HEK293 (cell line): ENCODE results near the gene BICC1.

Experiments
- CTCF ChIA-PET: fragments of 350-600 bp; formaldehyde crosslinking; extraction: SDS; loops from one replicate; lab custom pipeline; 2021; ENCODE audit warnings: antibody characterized with exemption; lab: Yijun Ruan, JAX
- POLR2A ChIA-PET: fragments of 300-600 bp; formaldehyde crosslinking; extraction: SDS; loops from one replicate; lab custom pipeline; 2020; ENCODE audit warnings: antibody characterized with exemption, inconsistent platforms; lab: Yijun Ruan, JAX
- H3K27ac ChIP-seq: fragments of 200-500 bp; sonication (Bioruptor generic); 2 replicates; pipeline ENCODE4 v1.5.1; 2014; ENCODE audit warnings: low read depth, low read length, control low read depth, inconsistent platforms; ENCODE audit errors: extremely low read depth
- H3K36me3 ChIP-seq, 2 experiments: fragments of 200-500 bp in 1 of 2; sonication (Bioruptor generic) in 1 of 2; 1 replicate in 1 of 2; 2 replicates in 1 of 2; pipeline ENCODE4 v1.5.1; 2014 to 2017; ENCODE audit warnings: inconsistent platforms in 2 of 2, low read length in 2 of 2; ENCODE audit not compliant: control insufficient read depth in 2 of 2, insufficient read depth in 1 of 2
- H3K4me1 ChIP-seq: fragments of 200-500 bp; sonication (Bioruptor generic); 2 replicates; pipeline ENCODE4 v1.5.1; 2014; ENCODE audit warnings: mild to moderate bottlenecking, low read length, inconsistent platforms; ENCODE audit not compliant: control insufficient read depth, insufficient read depth
- H3K4me3 ChIP-seq: 2 replicates; pipeline ENCODE4 v1.5.1; 2011; ENCODE audit warnings: low read depth, mild to moderate bottlenecking, control low read depth, low read length, moderate library complexity
- H3K9me3 ChIP-seq: fragments of 200-500 bp; sonication (Bioruptor generic); 2 replicates; pipeline ENCODE4 v1.5.1; 2014; ENCODE audit warnings: low read depth, low read length, inconsistent platforms; ENCODE audit not compliant: control insufficient read depth, insufficient read depth
- GLIS2 ChIP-seq: fragments of 450-650 bp; formaldehyde crosslinking; IDR thresholded peaks from 2 replicates; pipeline ENCODE4 v1.5.1; 2016; ENCODE audit warnings: missing biosample characterization, missing genetic modification characterization
- HOXD13 ChIP-seq: sonication (generic); formaldehyde crosslinking; IDR thresholded peaks from 2 replicates; pipeline ENCODE4 v1.8.0; 2022; ENCODE audit warnings: missing genetic modification reagents, borderline replicate concordance
- KLF8 ChIP-seq: fragments of 450-650 bp; formaldehyde crosslinking; IDR thresholded peaks from 2 replicates; pipeline ENCODE4 v1.5.1; 2016; ENCODE audit warnings: missing biosample characterization, missing genetic modification characterization
- OSR2 ChIP-seq: fragments of 450-650 bp; formaldehyde crosslinking; IDR thresholded peaks from 2 replicates; pipeline ENCODE4 v1.5.1; 2016; ENCODE audit warnings: missing biosample characterization, missing genetic modification characterization
- TRIM28 ChIP-seq: IDR thresholded peaks from 2 replicates; pipeline ENCODE4 v1.6.1; 2011; ENCODE audit warnings: low read length, control low read depth, borderline replicate concordance
- ZBTB48 ChIP-seq: fragments of 450-650 bp; formaldehyde crosslinking; IDR thresholded peaks from 2 replicates; pipeline ENCODE4 v1.5.1; 2016; ENCODE audit warnings: missing biosample characterization, missing genetic modification characterization
- ZBTB7A ChIP-seq: fragments of 450-650 bp; formaldehyde crosslinking; IDR thresholded peaks from 2 replicates; pipeline ENCODE4 v1.5.1; 2016; ENCODE audit warnings: low read depth, missing biosample characterization, missing genetic modification characterization
- ZFP37 ChIP-seq: fragments of 450-650 bp; formaldehyde crosslinking; IDR thresholded peaks from 2 replicates; pipeline ENCODE4 v1.5.1; 2016; ENCODE audit warnings: missing biosample characterization, missing genetic modification characterization
- ZNF112 ChIP-seq: fragments of 450-650 bp; formaldehyde crosslinking; IDR thresholded peaks from 2 replicates; pipeline ENCODE4 v1.5.0; 2017; ENCODE audit warnings: missing biosample characterization, missing genetic modification characterization
- ZNF169 ChIP-seq: fragments of 450-650 bp; formaldehyde crosslinking; IDR thresholded peaks from 2 replicates; pipeline ENCODE4 v1.5.1; 2016; ENCODE audit warnings: missing biosample characterization, missing genetic modification characterization
- ZNF184 ChIP-seq: fragments of 450-650 bp; IDR thresholded peaks from 2 replicates; pipeline ENCODE4 v1.5.1; 2018; ENCODE audit warnings: missing biosample characterization, mild to moderate bottlenecking, missing genetic modification characterization
- ZNF324 ChIP-seq: fragments of 450-650 bp; formaldehyde crosslinking; IDR thresholded peaks from 2 replicates; pipeline ENCODE4 v1.5.1; 2016; ENCODE audit warnings: missing biosample characterization, missing genetic modification characterization
- ZNF621 ChIP-seq: fragments of 450-650 bp; formaldehyde crosslinking; IDR thresholded peaks from 2 replicates; pipeline ENCODE4 v1.5.1; 2017; ENCODE audit warnings: missing biosample characterization, missing genetic modification characterization
- ZNF624 ChIP-seq: fragments of 450-650 bp; formaldehyde crosslinking; IDR thresholded peaks from 2 replicates; pipeline ENCODE4 v1.5.1; 2017; ENCODE audit warnings: missing biosample characterization, missing genetic modification characterization
- ZNF626 ChIP-seq: fragments of 450-650 bp; sonication (Bioruptor Pico); formaldehyde crosslinking; IDR thresholded peaks from 2 replicates; pipeline ENCODE4 v1.5.1; 2018; ENCODE audit warnings: missing biosample characterization, missing genetic modification characterization, inconsistent platforms
- ZNF660 ChIP-seq: fragments of 450-650 bp; IDR thresholded peaks from 2 replicates; pipeline ENCODE4 v1.5.1; 2018; ENCODE audit warnings: missing biosample characterization, mild to moderate bottlenecking, missing genetic modification characterization
- ZNF707 ChIP-seq: fragments of 450-650 bp; formaldehyde crosslinking; IDR thresholded peaks from 2 replicates; pipeline ENCODE4 v1.5.1; 2016; ENCODE audit warnings: missing biosample characterization, missing genetic modification characterization
- ZSCAN30 ChIP-seq: fragments of 450-650 bp; IDR thresholded peaks from 2 replicates; pipeline ENCODE4 v1.5.1; 2018; ENCODE audit warnings: missing biosample characterization, mild to moderate bottlenecking, missing genetic modification characterization, moderate library complexity
- TF ChIP-seq, protein P1 (sequence below): fragments of 450-650 bp; formaldehyde crosslinking; IDR thresholded peaks from 2 replicates; pipeline ENCODE4 v1.5.1; 2016; ENCODE audit warnings: missing biosample characterization, missing genetic modification characterization, low read depth
- TF ChIP-seq, protein P2 (sequence below): fragments of 450-650 bp; formaldehyde crosslinking; IDR thresholded peaks from 2 replicates; pipeline ENCODE4 v1.5.1; 2016; ENCODE audit warnings: missing biosample characterization, missing genetic modification characterization
- TF ChIP-seq, protein P3 (sequence below): fragments of 450-650 bp; formaldehyde crosslinking; IDR thresholded peaks from 2 replicates; pipeline ENCODE4; 2016; ENCODE audit warnings: missing biosample characterization, missing genetic modification characterization
- TF ChIP-seq, protein P4 (sequence below): fragments of 450-650 bp; formaldehyde crosslinking; IDR thresholded peaks from 2 replicates; pipeline ENCODE4 v1.5.1; 2016; ENCODE audit warnings: missing biosample characterization, missing genetic modification characterization
- TF ChIP-seq, protein P5 (sequence below): fragments of 450-650 bp; formaldehyde crosslinking; IDR thresholded peaks from 2 replicates; pipeline ENCODE4 v1.5.1; 2017; ENCODE audit warnings: missing biosample characterization, missing genetic modification characterization
- TF ChIP-seq, protein P6 (sequence below): fragments of 450-650 bp; formaldehyde crosslinking; IDR thresholded peaks from 2 replicates; pipeline ENCODE4 v1.5.1; 2016; ENCODE audit warnings: missing biosample characterization, missing genetic modification characterization
- TF ChIP-seq, protein P7 (sequence below): fragments of 450-650 bp; formaldehyde crosslinking; IDR thresholded peaks from 2 replicates; pipeline ENCODE4 v1.5.1; 2016; ENCODE audit warnings: missing biosample characterization, missing genetic modification characterization

The BICC1 gene, protein sequence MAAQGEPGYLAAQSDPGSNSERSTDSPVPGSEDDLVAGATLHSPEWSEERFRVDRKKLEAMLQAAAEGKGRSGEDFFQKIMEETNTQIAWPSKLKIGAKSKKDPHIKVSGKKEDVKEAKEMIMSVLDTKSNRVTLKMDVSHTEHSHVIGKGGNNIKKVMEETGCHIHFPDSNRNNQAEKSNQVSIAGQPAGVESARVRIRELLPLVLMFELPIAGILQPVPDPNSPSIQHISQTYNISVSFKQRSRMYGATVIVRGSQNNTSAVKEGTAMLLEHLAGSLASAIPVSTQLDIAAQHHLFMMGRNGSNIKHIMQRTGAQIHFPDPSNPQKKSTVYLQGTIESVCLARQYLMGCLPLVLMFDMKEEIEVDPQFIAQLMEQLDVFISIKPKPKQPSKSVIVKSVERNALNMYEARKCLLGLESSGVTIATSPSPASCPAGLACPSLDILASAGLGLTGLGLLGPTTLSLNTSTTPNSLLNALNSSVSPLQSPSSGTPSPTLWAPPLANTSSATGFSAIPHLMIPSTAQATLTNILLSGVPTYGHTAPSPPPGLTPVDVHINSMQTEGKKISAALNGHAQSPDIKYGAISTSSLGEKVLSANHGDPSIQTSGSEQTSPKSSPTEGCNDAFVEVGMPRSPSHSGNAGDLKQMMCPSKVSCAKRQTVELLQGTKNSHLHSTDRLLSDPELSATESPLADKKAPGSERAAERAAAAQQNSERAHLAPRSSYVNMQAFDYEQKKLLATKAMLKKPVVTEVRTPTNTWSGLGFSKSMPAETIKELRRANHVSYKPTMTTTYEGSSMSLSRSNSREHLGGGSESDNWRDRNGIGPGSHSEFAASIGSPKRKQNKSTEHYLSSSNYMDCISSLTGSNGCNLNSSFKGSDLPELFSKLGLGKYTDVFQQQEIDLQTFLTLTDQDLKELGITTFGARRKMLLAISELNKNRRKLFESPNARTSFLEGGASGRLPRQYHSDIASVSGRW

DNA sequence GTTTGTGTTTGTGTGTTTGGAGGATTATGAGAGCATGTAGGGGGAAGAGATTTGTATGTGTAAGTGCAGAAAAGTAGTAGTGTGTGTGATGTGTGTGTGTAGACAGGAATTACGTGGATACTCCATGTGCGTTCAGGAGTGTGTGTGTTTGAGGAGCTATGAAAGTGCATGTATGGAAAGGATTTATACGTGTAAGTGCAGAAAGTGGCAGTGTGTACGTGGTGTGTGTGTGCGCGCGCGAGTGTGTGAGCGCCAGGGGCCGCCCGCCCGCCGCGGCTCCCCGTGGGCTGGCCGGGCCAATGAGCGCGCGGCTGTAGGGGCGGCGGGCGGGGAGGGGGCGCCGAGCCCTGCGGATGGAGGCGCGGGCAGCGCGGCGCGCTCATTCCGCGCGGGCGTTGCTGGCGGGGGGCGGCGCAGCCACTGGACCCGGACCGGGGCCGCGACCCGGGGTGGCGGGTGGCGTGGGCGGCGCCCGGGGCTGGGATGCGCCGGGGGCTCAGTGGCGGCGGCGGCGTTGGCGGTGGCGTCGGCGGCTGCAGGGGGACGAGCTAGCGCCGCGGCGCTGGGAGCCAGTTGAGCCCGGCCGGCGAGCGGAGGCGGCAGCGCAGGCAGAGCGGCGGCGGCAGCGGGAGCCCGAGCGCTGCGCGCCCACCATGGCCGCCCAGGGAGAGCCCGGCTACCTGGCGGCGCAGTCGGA lies at the start of gene BICC1:
BICC1 (plus strand) TSS at position 382 of the 697 bp plus-strand sequence; CDS start at position 654, 272 bp downstream.
- H3K27ac ChIP-seq = peak within 1 kb of the TSS; percentile 75; the same call in 1 of the 2 replicates
- ChIA-PET CTCF (interaction anchor here (0.6 to 1.4 kb wide), 3 partner anchors 14 to 98 kb away, joined by 3 read pairs; no protein-coding TSS in a partner anchor), POLR2A (interaction anchor here (0.6 to 1.4 kb wide), 2 partner anchors 68 to 244 kb away, joined by 3 read pairs; partner anchors contain the start of gene CISD1)
- 0 out of 2 replicates have a peak, but pooled peaks cover 3% of the 10 kb centered on the region for H3K4me1 ChIP-seq
- peak within 1 kb of the TSS; percentile 90 for H3K4me3 ChIP-seq
- no peaks in the 10 kb centered on the region for H3K36me3 ChIP-seq
- no peaks in the 10 kb centered on the region for H3K9me3 ChIP-seq
- TF ChIP-seq, protein P1, sequence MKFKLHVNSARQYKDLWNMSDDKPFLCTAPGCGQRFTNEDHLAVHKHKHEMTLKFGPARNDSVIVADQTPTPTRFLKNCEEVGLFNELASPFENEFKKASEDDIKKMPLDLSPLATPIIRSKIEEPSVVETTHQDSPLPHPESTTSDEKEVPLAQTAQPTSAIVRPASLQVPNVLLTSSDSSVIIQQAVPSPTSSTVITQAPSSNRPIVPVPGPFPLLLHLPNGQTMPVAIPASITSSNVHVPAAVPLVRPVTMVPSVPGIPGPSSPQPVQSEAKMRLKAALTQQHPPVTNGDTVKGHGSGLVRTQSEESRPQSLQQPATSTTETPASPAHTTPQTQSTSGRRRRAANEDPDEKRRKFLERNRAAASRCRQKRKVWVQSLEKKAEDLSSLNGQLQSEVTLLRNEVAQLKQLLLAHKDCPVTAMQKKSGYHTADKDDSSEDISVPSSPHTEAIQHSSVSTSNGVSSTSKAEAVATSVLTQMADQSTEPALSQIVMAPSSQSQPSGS (tag by site-specific recombination) = no peak
- no peak for TF ChIP-seq ZNF626 (tag by site-specific recombination)
- TF ChIP-seq, protein P2, sequence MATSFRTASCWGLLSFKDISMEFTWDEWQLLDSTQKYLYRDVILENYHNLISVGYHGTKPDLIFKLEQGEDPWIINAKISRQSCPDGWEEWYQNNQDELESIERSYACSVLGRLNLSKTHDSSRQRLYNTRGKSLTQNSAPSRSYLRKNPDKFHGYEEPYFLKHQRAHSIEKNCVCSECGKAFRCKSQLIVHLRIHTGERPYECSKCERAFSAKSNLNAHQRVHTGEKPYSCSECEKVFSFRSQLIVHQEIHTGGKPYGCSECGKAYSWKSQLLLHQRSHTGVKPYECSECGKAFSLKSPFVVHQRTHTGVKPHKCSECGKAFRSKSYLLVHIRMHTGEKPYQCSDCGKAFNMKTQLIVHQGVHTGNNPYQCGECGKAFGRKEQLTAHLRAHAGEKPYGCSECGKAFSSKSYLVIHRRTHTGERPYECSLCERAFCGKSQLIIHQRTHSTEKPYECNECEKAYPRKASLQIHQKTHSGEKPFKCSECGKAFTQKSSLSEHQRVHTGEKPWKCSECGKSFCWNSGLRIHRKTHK (tag by site-specific recombination) = no peak
- TF ChIP-seq, protein P3, sequence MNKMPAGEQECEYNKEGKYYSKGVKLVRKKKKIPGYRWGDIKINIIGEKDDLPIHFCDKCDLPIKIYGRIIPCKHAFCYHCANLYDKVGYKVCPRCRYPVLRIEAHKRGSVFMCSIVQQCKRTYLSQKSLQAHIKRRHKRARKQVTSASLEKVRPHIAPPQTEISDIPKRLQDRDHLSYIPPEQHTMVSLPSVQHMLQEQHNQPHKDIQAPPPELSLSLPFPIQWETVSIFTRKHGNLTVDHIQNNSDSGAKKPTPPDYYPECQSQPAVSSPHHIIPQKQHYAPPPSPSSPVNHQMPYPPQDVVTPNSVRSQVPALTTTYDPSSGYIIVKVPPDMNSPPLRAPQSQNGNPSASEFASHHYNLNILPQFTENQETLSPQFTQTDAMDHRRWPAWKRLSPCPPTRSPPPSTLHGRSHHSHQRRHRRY = no peak
- no peak for TF ChIP-seq ZNF324
- 0 out of 2 replicates have a peak, but pooled peaks have one; percentile 61 for TF ChIP-seq ZBTB7A
- no peak for TF ChIP-seq ZNF621
- no peak for TF ChIP-seq ZFP37 (tag by site-specific recombination)
- TF ChIP-seq TRIM28 = no peak
- no peak for TF ChIP-seq HOXD13
- no peak for TF ChIP-seq ZNF624 (tag by site-specific recombination)
- no peak for TF ChIP-seq ZNF184 (tag by site-specific recombination)
- no peak for TF ChIP-seq ZNF660 (tag by site-specific recombination)
- peak; percentile 59; the same call in 1 of the 2 replicates for TF ChIP-seq ZBTB48 (tag by site-specific recombination)
- TF ChIP-seq ZSCAN30 = no peak
- TF ChIP-seq, protein P4, sequence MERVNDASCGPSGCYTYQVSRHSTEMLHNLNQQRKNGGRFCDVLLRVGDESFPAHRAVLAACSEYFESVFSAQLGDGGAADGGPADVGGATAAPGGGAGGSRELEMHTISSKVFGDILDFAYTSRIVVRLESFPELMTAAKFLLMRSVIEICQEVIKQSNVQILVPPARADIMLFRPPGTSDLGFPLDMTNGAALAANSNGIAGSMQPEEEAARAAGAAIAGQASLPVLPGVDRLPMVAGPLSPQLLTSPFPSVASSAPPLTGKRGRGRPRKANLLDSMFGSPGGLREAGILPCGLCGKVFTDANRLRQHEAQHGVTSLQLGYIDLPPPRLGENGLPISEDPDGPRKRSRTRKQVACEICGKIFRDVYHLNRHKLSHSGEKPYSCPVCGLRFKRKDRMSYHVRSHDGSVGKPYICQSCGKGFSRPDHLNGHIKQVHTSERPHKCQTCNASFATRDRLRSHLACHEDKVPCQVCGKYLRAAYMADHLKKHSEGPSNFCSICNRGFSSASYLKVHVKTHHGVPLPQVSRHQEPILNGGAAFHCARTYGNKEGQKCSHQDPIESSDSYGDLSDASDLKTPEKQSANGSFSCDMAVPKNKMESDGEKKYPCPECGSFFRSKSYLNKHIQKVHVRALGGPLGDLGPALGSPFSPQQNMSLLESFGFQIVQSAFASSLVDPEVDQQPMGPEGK (tag by site-specific recombination) = peak; percentile 72
- TF ChIP-seq, protein P5, sequence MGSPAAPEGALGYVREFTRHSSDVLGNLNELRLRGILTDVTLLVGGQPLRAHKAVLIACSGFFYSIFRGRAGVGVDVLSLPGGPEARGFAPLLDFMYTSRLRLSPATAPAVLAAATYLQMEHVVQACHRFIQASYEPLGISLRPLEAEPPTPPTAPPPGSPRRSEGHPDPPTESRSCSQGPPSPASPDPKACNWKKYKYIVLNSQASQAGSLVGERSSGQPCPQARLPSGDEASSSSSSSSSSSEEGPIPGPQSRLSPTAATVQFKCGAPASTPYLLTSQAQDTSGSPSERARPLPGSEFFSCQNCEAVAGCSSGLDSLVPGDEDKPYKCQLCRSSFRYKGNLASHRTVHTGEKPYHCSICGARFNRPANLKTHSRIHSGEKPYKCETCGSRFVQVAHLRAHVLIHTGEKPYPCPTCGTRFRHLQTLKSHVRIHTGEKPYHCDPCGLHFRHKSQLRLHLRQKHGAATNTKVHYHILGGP = no peak
- TF ChIP-seq, protein P6, sequence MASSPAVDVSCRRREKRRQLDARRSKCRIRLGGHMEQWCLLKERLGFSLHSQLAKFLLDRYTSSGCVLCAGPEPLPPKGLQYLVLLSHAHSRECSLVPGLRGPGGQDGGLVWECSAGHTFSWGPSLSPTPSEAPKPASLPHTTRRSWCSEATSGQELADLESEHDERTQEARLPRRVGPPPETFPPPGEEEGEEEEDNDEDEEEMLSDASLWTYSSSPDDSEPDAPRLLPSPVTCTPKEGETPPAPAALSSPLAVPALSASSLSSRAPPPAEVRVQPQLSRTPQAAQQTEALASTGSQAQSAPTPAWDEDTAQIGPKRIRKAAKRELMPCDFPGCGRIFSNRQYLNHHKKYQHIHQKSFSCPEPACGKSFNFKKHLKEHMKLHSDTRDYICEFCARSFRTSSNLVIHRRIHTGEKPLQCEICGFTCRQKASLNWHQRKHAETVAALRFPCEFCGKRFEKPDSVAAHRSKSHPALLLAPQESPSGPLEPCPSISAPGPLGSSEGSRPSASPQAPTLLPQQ (tag by site-specific recombination) = peak; percentile 66; the same call in 1 of the 2 replicates
- no peak; the same call in 1 of the 2 replicates for TF ChIP-seq GLIS2 (tag by site-specific recombination)
- no peak for TF ChIP-seq ZNF707 (tag by site-specific recombination)
- TF ChIP-seq KLF8 = peak; percentile 26; the same call in 1 of the 2 replicates
- TF ChIP-seq ZNF169 = no peak
- TF ChIP-seq OSR2 = no peak
- TF ChIP-seq, protein P7, sequence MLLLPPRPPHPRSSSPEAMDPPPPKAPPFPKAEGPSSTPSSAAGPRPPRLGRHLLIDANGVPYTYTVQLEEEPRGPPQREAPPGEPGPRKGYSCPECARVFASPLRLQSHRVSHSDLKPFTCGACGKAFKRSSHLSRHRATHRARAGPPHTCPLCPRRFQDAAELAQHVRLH = peak; percentile 74; the same call in 1 of the 2 replicates
- no peak for TF ChIP-seq ZNF112 (tag by site-specific recombination)
